Fibroblast of lung (primary cell): ENCODE measurements around the gene USP36. TPM values are rescaled to one million over a fixed set of nuclear protein-coding genes. Genes with fewer than 3 reads are reported as not detected.
A peak's percentile ranks its signal among the peaks of the same experiment; 100 is the strongest.

Experiments
- DNase-seq, 2 donors: peaks; one replicate each; pipeline versions ENCODE4 v3.0.0 to v3.0.0-alpha.2; 2010; ENCODE audit warnings: low read depth in 2 of 2
- H2AFZ ChIP-seq: 2 replicates; pipeline ENCODE4 v1.5.1; 2012; ENCODE audit warnings: low read length, control low read depth, inconsistent platforms
- H3K27ac ChIP-seq: 2 replicates; pipeline ENCODE4 v1.5.1; 2011; ENCODE audit warnings: low read length, control low read depth; ENCODE audit not compliant: insufficient read depth
- H3K27me3 ChIP-seq: 2 replicates; pipeline ENCODE4 v1.5.1; 2011; ENCODE audit warnings: mild to moderate bottlenecking, low read length; ENCODE audit not compliant: control insufficient read depth, insufficient read depth
- H3K36me3 ChIP-seq: 2 replicates; pipeline ENCODE4 v1.5.1; 2011; ENCODE audit warnings: low read length; ENCODE audit not compliant: control insufficient read depth, insufficient read depth
- H3K4me1 ChIP-seq: 2 replicates; pipeline ENCODE4 v1.5.1; 2011; ENCODE audit warnings: low read length; ENCODE audit not compliant: control insufficient read depth, insufficient read depth; ENCODE audit errors: extremely low read depth
- H3K4me2 ChIP-seq: 2 replicates; pipeline ENCODE4 v1.5.1; 2011; ENCODE audit warnings: low read length, control low read depth; ENCODE audit not compliant: insufficient read depth; ENCODE audit errors: extremely low read depth
- H3K4me3 ChIP-seq, 4 experiments: fragments of 200-600 bp in 1 of 4; sonication (generic) in 1 of 4; replicated peaks in 1 of 4; 2 replicates each; pipeline ENCODE4 v1.5.1; 2011 to 2016; ENCODE audit warnings: low read length in 4 of 4, low read depth in 3 of 4, mild to moderate bottlenecking in 3 of 4, control low read depth in 2 of 4, inconsistent platforms in 1 of 4, mixed read lengths in 1 of 4; ENCODE audit not compliant: insufficient read depth in 1 of 4; ENCODE audit errors: control extremely low read depth in 1 of 4
- H3K79me2 ChIP-seq: 2 replicates; pipeline ENCODE4 v1.5.1; 2012; ENCODE audit warnings: mild to moderate bottlenecking, low read length, inconsistent platforms; ENCODE audit not compliant: control insufficient read depth, insufficient read depth
- H3K9ac ChIP-seq: 2 replicates; pipeline ENCODE4 v1.5.1; 2011; ENCODE audit warnings: mild to moderate bottlenecking, low read length, control low read depth; ENCODE audit not compliant: insufficient read depth
- H3K9me3 ChIP-seq: 2 replicates; pipeline ENCODE4 v1.5.1; 2012; ENCODE audit warnings: low read depth, low read length; ENCODE audit not compliant: control insufficient read depth, insufficient read depth
- H4K20me1 ChIP-seq: 2 replicates; pipeline ENCODE4 v1.5.1; 2011; ENCODE audit warnings: low read length; ENCODE audit not compliant: control insufficient read depth, insufficient read depth; ENCODE audit errors: extremely low read depth
- EZH2 ChIP-seq: IDR thresholded peaks from 2 replicates; pipeline ENCODE4 v1.5.1; 2012; ENCODE audit warnings: low read length, control low read depth, mild to moderate bottlenecking; ENCODE audit errors: missing control alignments
- polyA plus RNA-seq, 2 donors: library from polyadenylated mRNA; depleted of rRNA in 1 of 2; stranded (reverse) in 1 of 2; unstranded in 1 of 2; fragments of >200 nt; gene quantifications; 2 replicates each; pipeline ENCODE4 v1.2.1, GENCODE V29; 2011 to 2012; ENCODE audit warnings: missing spikeins in 1 of 2
- total RNA-seq: library from RNA; depleted of rRNA; stranded (reverse); fragments of >200 nt; gene quantifications from 2 replicates; pipeline ENCODE4 v1.2.1, GENCODE V29; 2014
- TF ChIP-seq, protein P1 (sequence below), 2 donors: IDR thresholded peaks in 1 of 2; conservative IDR thresholded peaks in 1 of 2; 1 replicate in 1 of 2; 2 replicates in 1 of 2; pipeline ENCODE4 v1.5.1; 2011 to 2012; ENCODE audit warnings: low read length in 2 of 2, control low read depth in 1 of 2, inconsistent platforms in 1 of 2, low read depth in 1 of 2, mild to moderate bottlenecking in 1 of 2

The USP36 gene
- total and polyA plus RNA-seq, 2 donors (not counting 1 experiment from before 2014, with no cell fraction given): 15.4 to 18.3 TPM

DNA sequence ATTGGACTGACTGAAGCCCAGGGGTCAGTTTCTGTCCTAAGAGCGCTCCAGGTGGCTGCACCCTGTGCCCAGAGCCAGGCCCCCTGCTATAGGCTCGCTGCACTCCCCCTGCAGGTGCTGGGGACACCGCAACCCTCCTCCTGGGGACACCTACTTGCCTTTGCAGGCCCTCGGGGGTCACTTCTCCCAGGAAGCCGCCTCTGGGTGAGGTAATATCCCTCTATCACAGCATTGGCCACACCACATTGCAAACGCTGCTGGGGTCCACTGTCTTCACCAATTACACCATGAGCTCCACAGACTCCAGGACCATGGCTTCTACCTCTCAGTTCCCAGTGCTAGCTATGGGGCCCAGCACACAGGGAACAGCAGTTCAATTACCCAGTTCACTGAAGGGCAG lies 14.9 kb downstream of the USP36 start:
- Histone ChIP-seq H3K27ac (no peak overlapping the region), H3K4me2 (no peak overlapping the region), H3K27me3 (no peaks in the 10 kb centered on the region), H3K79me2 (peaks cover 16% of the 10 kb centered on the region), H4K20me1 (no peaks in the 10 kb centered on the region), H2AFZ (no peak overlapping the region), H3K4me3 (no peak overlapping the region), H3K4me1 (peaks cover 8% of the 10 kb centered on the region), H3K36me3 (peaks cover 38% of the 10 kb centered on the region), H3K9ac (no peak overlapping the region), H3K9me3 (no peaks in the 10 kb centered on the region)
- TF ChIP-seq EZH2: no peak
- TF ChIP-seq, protein P1, sequence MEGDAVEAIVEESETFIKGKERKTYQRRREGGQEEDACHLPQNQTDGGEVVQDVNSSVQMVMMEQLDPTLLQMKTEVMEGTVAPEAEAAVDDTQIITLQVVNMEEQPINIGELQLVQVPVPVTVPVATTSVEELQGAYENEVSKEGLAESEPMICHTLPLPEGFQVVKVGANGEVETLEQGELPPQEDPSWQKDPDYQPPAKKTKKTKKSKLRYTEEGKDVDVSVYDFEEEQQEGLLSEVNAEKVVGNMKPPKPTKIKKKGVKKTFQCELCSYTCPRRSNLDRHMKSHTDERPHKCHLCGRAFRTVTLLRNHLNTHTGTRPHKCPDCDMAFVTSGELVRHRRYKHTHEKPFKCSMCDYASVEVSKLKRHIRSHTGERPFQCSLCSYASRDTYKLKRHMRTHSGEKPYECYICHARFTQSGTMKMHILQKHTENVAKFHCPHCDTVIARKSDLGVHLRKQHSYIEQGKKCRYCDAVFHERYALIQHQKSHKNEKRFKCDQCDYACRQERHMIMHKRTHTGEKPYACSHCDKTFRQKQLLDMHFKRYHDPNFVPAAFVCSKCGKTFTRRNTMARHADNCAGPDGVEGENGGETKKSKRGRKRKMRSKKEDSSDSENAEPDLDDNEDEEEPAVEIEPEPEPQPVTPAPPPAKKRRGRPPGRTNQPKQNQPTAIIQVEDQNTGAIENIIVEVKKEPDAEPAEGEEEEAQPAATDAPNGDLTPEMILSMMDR (conservative IDR thresholded peaks at IDR 0.05 in 1 of 2, IDR thresholded peaks at IDR 0.05 in 1 of 2; ENCODE audit: low read depth in 1 of 2, low read length in 2 of 2): no peak
- no peak for DNase-seq

DNA sequence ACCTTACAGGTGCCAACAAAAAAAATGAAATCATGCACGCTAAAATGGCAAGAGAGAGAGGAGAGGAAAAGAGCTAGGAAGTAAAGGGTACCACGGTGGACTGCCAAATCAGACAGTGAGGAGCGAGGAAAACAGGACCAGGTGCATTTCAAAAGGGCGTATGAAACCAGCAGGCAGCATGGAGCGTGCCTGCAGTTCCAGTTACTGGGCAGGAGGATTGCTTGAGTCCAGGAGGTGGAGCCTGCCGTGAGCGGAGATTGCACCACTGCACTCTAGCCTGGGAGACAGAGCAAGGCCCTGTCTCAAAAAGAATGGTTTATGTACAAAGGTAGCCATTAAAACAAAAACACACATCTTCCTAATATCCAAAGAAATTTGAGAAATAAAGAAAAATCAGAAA lies 16.4 kb downstream of the USP36 start:
- Histone ChIP-seq H3K9me3 (no peaks in the 10 kb centered on the region), H3K4me3 (no peak overlapping the region), H3K79me2 (peaks cover 10% of the 10 kb centered on the region), H3K4me1 (peaks cover 8% of the 10 kb centered on the region), H3K9ac (no peak overlapping the region), H3K27me3 (no peaks in the 10 kb centered on the region), H3K36me3 (peaks cover 42% of the 10 kb centered on the region), H4K20me1 (no peaks in the 10 kb centered on the region), H2AFZ (no peak overlapping the region), H3K4me2 (no peak overlapping the region), H3K27ac (no peak overlapping the region)
- TF ChIP-seq, protein P1 (conservative IDR thresholded peaks at IDR 0.05 in 1 of 2, IDR thresholded peaks at IDR 0.05 in 1 of 2; ENCODE audit: low read depth in 1 of 2, low read length in 2 of 2): no peak
- TF ChIP-seq EZH2: no peak
- no peak for DNase-seq

DNA sequence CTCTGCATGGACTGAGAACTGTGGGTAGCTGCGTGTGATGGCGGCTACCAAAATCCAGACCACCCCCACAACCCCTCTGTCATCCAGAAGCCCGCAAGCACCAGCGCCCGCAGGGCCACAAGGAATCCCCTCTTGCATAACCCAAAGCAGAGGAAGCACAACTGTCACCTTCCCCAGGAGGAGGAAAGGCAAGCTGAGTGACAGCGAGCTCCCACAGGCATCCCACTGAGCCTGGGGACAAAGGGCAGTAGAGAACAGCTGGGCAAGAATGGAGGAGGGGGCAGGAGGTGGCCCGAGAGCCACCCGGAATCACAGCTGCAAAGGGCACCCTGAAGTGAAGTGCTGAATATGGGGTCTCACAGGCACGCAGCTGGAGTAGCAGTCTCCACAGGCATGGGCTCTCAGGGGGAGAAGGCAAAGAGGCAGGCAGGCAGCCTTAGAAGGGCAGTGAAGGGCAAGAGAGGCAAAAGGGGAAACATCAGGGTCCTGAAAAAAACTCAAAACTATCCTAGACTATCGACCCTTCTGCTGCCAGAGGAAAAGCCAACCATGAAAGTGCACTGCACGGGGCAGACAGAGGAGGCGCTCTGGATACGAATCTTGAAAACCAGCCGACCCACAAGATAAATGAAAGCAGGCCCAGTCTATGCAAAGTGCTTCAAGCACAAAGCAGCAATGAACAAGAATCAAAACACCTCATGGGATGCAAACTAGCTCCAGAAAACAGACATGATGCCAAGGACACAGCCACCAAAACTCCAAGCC lies 17.1 kb downstream of the USP36 start:
- peaks cover 41% of the 10 kb centered on the region for H3K36me3 ChIP-seq
- DNase-seq: no peak
- peaks cover 8% of the 10 kb centered on the region for H3K79me2 ChIP-seq
- H3K27me3 ChIP-seq: no peaks in the 10 kb centered on the region
- H3K4me2 ChIP-seq: no peak overlapping the region
- peak overlapping the region; percentile 52 for H3K27ac ChIP-seq
- no peaks in the 10 kb centered on the region for H3K9me3 ChIP-seq
- no peak for TF ChIP-seq EZH2
- TF ChIP-seq, protein P1 (conservative IDR thresholded peaks at IDR 0.05 in 1 of 2, IDR thresholded peaks at IDR 0.05 in 1 of 2; ENCODE audit: low read depth in 1 of 2, low read length in 2 of 2): no peak
- peaks cover 8% of the 10 kb centered on the region for H3K4me1 ChIP-seq
- no peaks in the 10 kb centered on the region for H4K20me1 ChIP-seq
- no peak overlapping the region for H3K9ac ChIP-seq
- H2AFZ ChIP-seq: no peak overlapping the region
- no peak overlapping the region for H3K4me3 ChIP-seq
